GM23248 (cell line): ENCODE measurements around the gene CLDN4. TPM values are rescaled to one million over a fixed set of nuclear protein-coding genes. Genes with fewer than 3 reads are reported as not detected.

ENCODE experiments used
- DNase-seq: peaks from one replicate; pipeline ENCODE4 v3.0.0-alpha.2; 2015
- H2AFZ ChIP-seq: fragments of 200-600 bp; sonication (generic); 2 replicates; pipeline ENCODE4 v1.6.1; 2016; ENCODE audit warnings: antibody characterized with exemption
- H3F3A ChIP-seq: fragments of 200-600 bp; sonication (generic); 2 replicates; pipeline ENCODE4 v1.6.1; 2016; ENCODE audit warnings: mild to moderate bottlenecking, antibody characterized with exemption, mixed run types; ENCODE audit not compliant: insufficient read depth
- H3K27ac ChIP-seq: fragments of 200-600 bp; sonication (generic); 2 replicates; pipeline ENCODE4 v1.5.1; 2016; ENCODE audit warnings: mild to moderate bottlenecking
- H3K27me3 ChIP-seq: fragments of 200-600 bp; sonication (generic); replicated peaks from 2 replicates; pipeline ENCODE4 v1.6.1; 2016; ENCODE audit warnings: mild to moderate bottlenecking; ENCODE audit not compliant: insufficient read depth
- H3K36me3 ChIP-seq: fragments of 200-600 bp; sonication (generic); 2 replicates; pipeline ENCODE4 v1.6.1; 2016; ENCODE audit warnings: low read depth, mild to moderate bottlenecking
- H3K4me1 ChIP-seq: fragments of 200-600 bp; sonication (generic); 2 replicates; pipeline ENCODE4 v1.6.1; 2016; ENCODE audit warnings: mild to moderate bottlenecking; ENCODE audit not compliant: insufficient read depth
- H3K4me2 ChIP-seq: fragments of 200-600 bp; sonication (generic); one replicate; pipeline ENCODE4 v1.6.1; 2016; ENCODE audit warnings: mild to moderate bottlenecking; ENCODE audit not compliant: unreplicated experiment
- H3K4me3 ChIP-seq: fragments of 200-600 bp; sonication (generic); 2 replicates; pipeline ENCODE4 v1.5.1; 2016; ENCODE audit warnings: mild to moderate bottlenecking
- H3K79me2 ChIP-seq: fragments of 200-600 bp; sonication (generic); 2 replicates; pipeline ENCODE4 v1.6.1; 2016; ENCODE audit warnings: mild to moderate bottlenecking; ENCODE audit not compliant: insufficient read depth
- H3K9ac ChIP-seq: fragments of 200-600 bp; sonication (generic); 2 replicates; pipeline ENCODE4 v1.6.1; 2016; ENCODE audit warnings: mild to moderate bottlenecking
- H3K9me2 ChIP-seq: fragments of 200-600 bp; sonication (generic); 2 replicates; pipeline ENCODE4 v1.6.1; 2016; ENCODE audit warnings: mixed run types, mild to moderate bottlenecking, moderate library complexity; ENCODE audit not compliant: insufficient read depth
- H3K9me3 ChIP-seq: fragments of 200-600 bp; sonication (generic); one replicate; pipeline ENCODE4 v1.6.1; 2017; ENCODE audit warnings: low read depth
- H4K20me1 ChIP-seq: fragments of 200-600 bp; sonication (generic); 2 replicates; pipeline ENCODE4 v1.6.0; 2016; ENCODE audit not compliant: insufficient read depth
- EZH2 ChIP-seq: fragments of 200-600 bp; sonication (generic); IDR thresholded peaks from 2 replicates; pipeline ENCODE4 v1.6.1; 2018; ENCODE audit warnings: antibody characterized with exemption, mild to moderate bottlenecking; ENCODE audit not compliant: insufficient read depth, poor library complexity, severe bottlenecking
- EZH2phosphoT487 ChIP-seq: fragments of 200-600 bp; sonication (generic); IDR thresholded peaks from 2 replicates; pipeline ENCODE4 v1.6.1; 2018; ENCODE audit warnings: antibody characterized with exemption, moderate library complexity, mild to moderate bottlenecking, low read depth; ENCODE audit not compliant: insufficient read depth
- WGBS, 2 experiments: methylation state at CpG; one replicate each; pipeline ENCODE4 v1.1.6; 2015 to 2017; ENCODE audit warnings: low lambda C conversion rate in 2 of 2, low coverage in 1 of 2; ENCODE audit errors: missing lambda C conversion rate in 2 of 2; 5-methylcytosine and 5-hydroxymethylcytosine counted together
- in situ Hi-C: fragments of 300-500 bp; cut with MboI; formaldehyde crosslinking; loops from 2 replicates; pipeline ENCODE4 v1.15.0; 2020
- polyA plus RNA-seq: library from polyadenylated mRNA; unstranded; fragments of >200 nt; fragmentation: Nextera tagmentation; extraction: Ambion mirVana; gene quantifications from 2 replicates; pipeline ENCODE4 v1.2.1, GENCODE V29; 2016
- total RNA-seq: library from RNA; depleted of rRNA; stranded (reverse); fragments of >200 nt; shearing (Covaris generic); gene quantifications from 2 replicates; pipeline ENCODE4 v1.2.3, GENCODE V29; 2014

Gene CLDN4
- total and polyA plus RNA-seq, 2 experiments from 2014 or later: 0.10 TPM; not detected in 1

DNA sequence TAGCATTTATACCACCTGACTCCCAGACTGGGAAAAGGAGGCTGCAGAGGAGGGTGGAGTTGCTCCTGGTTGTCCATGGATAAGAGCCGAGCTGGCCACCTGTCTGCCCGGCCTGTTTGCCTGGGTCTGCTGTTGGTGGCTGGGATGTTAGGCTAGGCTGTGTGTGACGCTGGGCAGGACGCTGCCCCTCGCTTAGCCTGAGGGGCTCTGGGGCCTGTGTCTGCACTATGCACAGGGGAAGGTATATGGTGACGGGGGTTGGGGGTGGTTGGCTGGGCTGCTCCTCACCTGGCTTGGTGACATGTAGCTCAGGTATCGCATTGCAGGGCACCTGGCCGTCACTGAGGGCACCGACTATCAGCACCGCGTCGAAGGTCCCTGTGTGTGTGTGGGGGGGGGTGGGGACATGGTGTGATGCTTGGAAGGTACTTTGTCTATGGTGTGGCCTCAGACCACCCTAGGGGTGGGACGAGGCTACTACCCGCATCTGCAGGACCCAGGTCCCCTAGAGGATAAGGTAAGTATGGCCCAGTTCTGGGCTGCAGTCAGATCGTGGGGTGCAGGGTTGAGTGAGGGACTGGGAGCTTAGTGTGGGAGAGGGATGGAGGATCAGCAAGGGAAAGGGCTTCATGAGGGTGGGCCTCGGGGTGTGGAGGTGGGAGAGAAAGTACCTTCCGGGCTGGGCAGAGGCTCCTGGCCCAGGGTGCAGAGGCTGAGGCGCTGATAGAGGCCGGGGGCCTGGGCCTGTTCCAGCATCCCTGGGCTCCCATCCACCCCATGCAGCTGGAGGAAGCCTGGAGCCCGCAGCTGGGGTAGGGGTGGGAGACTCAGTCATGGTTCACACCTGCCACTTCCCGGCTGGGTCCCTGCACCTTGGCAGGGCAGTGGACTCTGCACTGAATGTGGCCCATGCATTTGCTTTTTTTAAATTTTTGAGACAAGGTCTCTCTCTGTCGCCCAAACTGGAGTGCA, 9.2 kb downstream of the CLDN4 start:
- Histone ChIP-seq H3K79me2 (no peaks in the 10 kb centered on the region), H3K9me2 (no peaks in the 10 kb centered on the region), H3K9me3 (no peaks in the 10 kb centered on the region), H3K9ac (no peak overlapping the region), H3K27ac (no peak overlapping the region), H3K4me3 (no peak overlapping the region), H3K36me3 (no peaks in the 10 kb centered on the region), H3F3A (peaks cover 8% of the 10 kb centered on the region), H3K4me2 (no peak overlapping the region), H3K4me1 (peaks cover 5% of the 10 kb centered on the region; the same call in 1 of the 2 replicates), H4K20me1 (no peaks in the 10 kb centered on the region), H3K27me3 (no peaks in the 10 kb centered on the region), H2AFZ (no peak overlapping the region)
- in situ Hi-C loops: no loop called here
- WGBS, 2 experiments: 94 to 96% methylated on average over 18 to 21 of the region's 22 CpGs
- TF ChIP-seq EZH2phosphoT487 (no peak), EZH2 (no peak)
- DNase-seq: no peak

DNA sequence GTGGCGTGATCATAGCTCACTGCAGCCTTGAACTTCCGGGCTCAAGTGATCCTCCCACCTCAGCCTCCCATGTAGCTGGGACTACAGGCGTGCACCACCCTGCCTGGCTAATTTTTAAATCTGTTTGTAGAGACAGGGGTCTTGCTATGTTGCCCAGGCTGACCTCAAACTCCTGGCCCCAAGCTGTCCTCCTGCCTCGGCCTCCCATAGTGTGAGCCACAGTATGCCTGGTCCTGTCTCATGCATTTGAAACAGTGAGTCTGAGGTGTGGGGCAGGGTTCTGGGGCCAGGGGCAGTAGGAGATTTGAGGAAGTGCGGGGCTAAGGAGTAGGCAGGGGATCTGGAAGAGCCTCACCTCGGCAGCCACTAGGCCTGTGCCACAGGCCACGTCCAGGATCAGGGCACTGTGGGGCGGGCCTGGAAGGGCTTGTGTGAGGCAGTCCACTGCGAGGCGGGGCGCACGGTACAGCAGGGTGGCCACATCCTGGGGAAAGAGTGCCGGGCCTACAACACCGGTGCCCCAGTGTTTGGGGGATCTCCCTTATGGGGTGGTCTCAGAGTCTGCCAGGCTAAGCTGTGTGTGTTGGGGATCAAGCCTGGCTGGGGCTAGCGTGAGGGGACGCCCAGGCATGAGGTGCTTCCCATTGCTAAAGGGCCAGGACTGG, 10.1 kb downstream of the CLDN4 start:
- Histone ChIP-seq H3K27me3 (no peaks in the 10 kb centered on the region), H3K9me3 (no peaks in the 10 kb centered on the region), H3K79me2 (no peaks in the 10 kb centered on the region), H3F3A (peaks cover 16% of the 10 kb centered on the region), H3K4me3 (no peak overlapping the region), H3K27ac (no peak overlapping the region), H3K9me2 (no peaks in the 10 kb centered on the region), H4K20me1 (no peaks in the 10 kb centered on the region), H3K4me2 (no peak overlapping the region), H3K4me1 (peaks cover 13% of the 10 kb centered on the region), H2AFZ (no peak overlapping the region), H3K36me3 (no peaks in the 10 kb centered on the region), H3K9ac (no peak overlapping the region)
- TF ChIP-seq EZH2: no peak
- TF ChIP-seq EZH2phosphoT487: no peak
- in situ Hi-C loops: no loop called here
- 98 to 99% methylated on average over 14 to 16 of the region's 16 CpGs for WGBS, 2 experiments
- DNase-seq: no peak

DNA sequence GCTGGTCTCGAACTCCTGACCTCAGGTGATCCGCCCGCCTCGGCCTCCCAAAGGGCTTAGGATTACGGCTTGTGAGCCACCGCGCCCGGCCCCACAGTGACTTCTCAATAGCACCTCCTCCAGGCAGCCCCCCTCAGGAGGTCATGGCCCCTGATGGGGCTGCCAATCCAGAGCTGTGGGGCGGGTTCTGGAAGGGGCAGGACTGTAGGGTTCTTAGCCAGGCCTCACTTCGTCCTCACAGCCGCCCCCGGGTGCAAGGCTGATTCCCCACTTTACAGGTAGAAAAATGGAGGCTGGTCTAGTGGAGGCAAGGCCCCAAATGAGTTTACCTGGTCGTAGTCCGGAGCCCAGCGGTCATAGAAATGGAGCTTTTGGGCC, 10.9 kb downstream of the CLDN4 start:
- Histone ChIP-seq H2AFZ (peak overlapping the region; percentile 86), H3K4me1 (peaks cover 14% of the 10 kb centered on the region), H3K27me3 (no peaks in the 10 kb centered on the region), H3K4me3 (peak overlapping the region; percentile 81), H3F3A (peaks cover 19% of the 10 kb centered on the region), H3K79me2 (no peaks in the 10 kb centered on the region), H3K9me3 (no peaks in the 10 kb centered on the region), H3K36me3 (no peaks in the 10 kb centered on the region), H3K9me2 (no peaks in the 10 kb centered on the region), H4K20me1 (no peaks in the 10 kb centered on the region), H3K27ac (no peak overlapping the region), H3K9ac (peak overlapping the region; percentile 87), H3K4me2 (peak overlapping the region; percentile 81)
- 36 to 46% methylated on average over 15 of the region's 15 CpGs for WGBS, 2 experiments
- TF ChIP-seq EZH2phosphoT487: no peak
- no peak for TF ChIP-seq EZH2
- no peak for DNase-seq
- in situ Hi-C loops: no loop called here

DNA sequence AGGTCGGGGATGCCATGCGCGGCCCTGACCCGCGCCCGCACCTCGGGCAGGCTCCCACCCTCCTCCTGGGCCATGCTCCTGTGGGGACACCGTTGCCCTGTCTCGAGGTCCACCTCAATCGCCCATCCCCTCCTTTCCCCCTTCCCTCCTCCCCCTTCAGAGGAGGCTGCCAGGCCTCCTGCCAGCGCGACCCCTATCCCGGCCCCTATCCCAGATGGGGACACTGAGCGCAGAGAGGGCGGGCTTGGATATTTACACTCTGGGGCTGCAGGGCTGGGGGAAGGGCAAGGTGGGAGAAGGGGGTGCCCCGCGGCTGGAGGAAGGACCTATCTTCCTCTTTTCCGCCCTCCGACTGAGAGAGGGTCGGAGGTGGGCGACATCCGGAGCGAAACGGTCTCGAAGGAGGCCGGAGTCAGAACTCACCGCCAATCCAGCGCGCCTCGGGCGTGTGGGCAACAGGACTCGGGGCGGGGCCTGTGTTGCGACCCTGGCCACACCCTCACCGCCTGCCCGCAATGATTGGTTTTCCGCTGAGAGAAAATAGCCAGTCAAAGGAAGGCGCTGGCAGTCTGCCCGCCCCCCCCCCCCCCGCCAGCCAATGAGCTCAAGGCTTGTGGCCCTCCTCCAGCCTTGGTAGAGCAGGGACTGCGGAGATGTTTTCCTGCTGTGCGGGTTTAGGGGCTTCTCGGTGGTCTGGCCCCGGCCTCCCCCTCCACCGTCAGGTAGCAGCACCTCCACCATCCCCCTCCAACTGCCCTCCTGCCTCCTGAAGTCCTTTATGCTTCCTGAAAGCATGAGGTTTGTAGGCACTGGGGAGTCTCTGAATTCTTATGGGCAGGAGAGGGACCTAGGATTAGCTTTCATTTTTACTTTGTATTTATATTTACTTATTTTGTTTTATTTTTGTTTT, 11.5 kb downstream of the CLDN4 start, which contains the start of gene METTL27:
Gene METTL27 (minus strand): TSS at position 450 of the 910 bp plus-strand sequence. CDS start 376 bp downstream, at position 74.
- peak within 1 kb of the TSS; percentile 19 for H3K27ac ChIP-seq
- no peaks in the 10 kb centered on the region for H3K79me2 ChIP-seq
- H3K36me3 ChIP-seq: no peaks in the 10 kb centered on the region
- peak within 1 kb of the TSS; percentile 81 for H3K4me3 ChIP-seq
- peak within 1 kb of the TSS; percentile 81 for H3K4me2 ChIP-seq
- no peaks in the 10 kb centered on the region for H3K9me3 ChIP-seq
- peak within 1 kb of the TSS; percentile 91 for H2AFZ ChIP-seq
- in situ Hi-C loops: no loop called here
- peak within 1 kb of the TSS; percentile 87 for H3K9ac ChIP-seq
- 1 to 2% methylated on average over 17 to 42 of the region's 45 CpGs for WGBS, 2 experiments
- DNase-seq: peak; percentile 98
- TF ChIP-seq EZH2 (no peak), EZH2phosphoT487 (no peak)
- peaks cover 19% of the 10 kb centered on the region for H3F3A ChIP-seq
- no peaks in the 10 kb centered on the region for H3K27me3 ChIP-seq
- H3K4me1 ChIP-seq: peaks cover 14% of the 10 kb centered on the region
- no peaks in the 10 kb centered on the region for H4K20me1 ChIP-seq
- H3K9me2 ChIP-seq: no peaks in the 10 kb centered on the region
